ENCODE results near the gene SMAD6. TPM values are rescaled to one million over a fixed set of nuclear protein-coding genes. Genes with fewer than 3 reads are reported as not detected.

The SMAD6 gene
- total and polyA plus RNA-seq, 10 of the 15 experiments (the other 5 are each of a cell fraction or from before 2014, with no cell fraction given) = under 0.01 to 0.10 (median 0.03) TPM; not detected in 7

GRCh38 chr15:66765478-66766281 is 63.6 kb downstream of the SMAD6 start (continued):
- TF ChIP-seq MEF2B (IDR thresholded peaks at IDR 0.05; ENCODE audit: partially characterized antibody, poor library complexity, severe bottlenecking) = peak; percentile 78
- peak; percentile 76; the same call in 1 of the 2 replicates for TF ChIP-seq SPI1 (IDR thresholded peaks at IDR 0.05; ENCODE audit: borderline replicate concordance, insufficient read depth, low read depth, low read length)
- TF ChIP-seq ATF7 (IDR thresholded peaks at IDR 0.05; ENCODE audit: low read depth) = peak; percentile 70
- peak; percentile 94 for TF ChIP-seq SKIL (IDR thresholded peaks at IDR 0.05; ENCODE audit: low read depth, poor library complexity, severe bottlenecking)
- peak; percentile 51; the same call in 1 of the 2 replicates for TF ChIP-seq BCL11A (IDR thresholded peaks at IDR 0.05; ENCODE audit: low read depth, low read length)
- peak; percentile 62; the same call in 1 of the 2 replicates for TF ChIP-seq GATAD2B (conservative IDR thresholded peaks at IDR 0.05; ENCODE audit: low read depth)
- no peak; the same call in 1 of the 2 replicates for TF ChIP-seq SMARCA5 (IDR thresholded peaks at IDR 0.05)
- TF ChIP-seq FOXM1 (IDR thresholded peaks at IDR 0.05; ENCODE audit: low read depth, low read length) = no peak
- TF ChIP-seq MLLT1 (IDR thresholded peaks at IDR 0.05) = peak; percentile 77; the same call in 1 of the 2 replicates
- TF ChIP-seq RUNX3 (IDR thresholded peaks at IDR 0.05; ENCODE audit: low read length) = peak; percentile 73
- TF ChIP-seq E2F8 (IDR thresholded peaks at IDR 0.05; ENCODE audit: low read depth, partially characterized antibody) = no peak

Measured in GM12878 (cell line).